ENCODE data around the gene MLPH. TPM values are rescaled to one million over a fixed set of nuclear protein-coding genes. Genes with fewer than 3 reads are reported as not detected.

MLPH gene
- total and polyA plus RNA-seq, 2 of the 13 experiments (the other 11 are each of a cell fraction or from before 2014, with no cell fraction given) = 0.12 TPM; not detected in 1

- Histone ChIP-seq H3K27me3 (ENCODE audit: control insufficient read depth in 1 of 2, insufficient read depth in 2 of 2, low read length in 2 of 2) (peaks cover 6 to 48% of the 10 kb centered on the region in 2 experiments; a peak in 4 of 5 replicates), H3K27ac (ENCODE audit: extremely low read length, insufficient read depth, low read length) (no peak overlapping the region), H3K9ac (ENCODE audit: insufficient read depth, low read depth, low read length) (no peak overlapping the region), H3K4me1 (ENCODE audit: insufficient read depth, low read length) (peaks cover 16% of the 10 kb centered on the region), H3K4me3 (replicated peaks in 1 of 3; ENCODE audit: insufficient read depth in 1 of 3, low read depth in 2 of 3, low read length in 3 of 3) (no peak overlapping the region), H4K20me1 (ENCODE audit: insufficient read depth, low read length) (no peaks in the 10 kb centered on the region), H2AFZ (ENCODE audit: low read length) (no peak overlapping the region), H3K79me2 (ENCODE audit: insufficient read depth, low read length) (no peaks in the 10 kb centered on the region), H3K36me3 (replicated peaks in 1 of 2; ENCODE audit: control insufficient read depth in 1 of 2, insufficient read depth in 2 of 2, low read length in 2 of 2) (no peaks in the 10 kb centered on the region), H3K4me2 (ENCODE audit: low read depth, low read length) (no peak overlapping the region), H3K9me3 (ENCODE audit: low read length) (no peaks in the 10 kb centered on the region)
- no peak for TF ChIP-seq TAF1 (CRISPR knock-in tag; IDR thresholded peaks at IDR 0.05)
- in situ Hi-C loops (cut with HindIII; ENCODE audit: extremely low pct_ligation_motif_present, low pct_unique_long_range_greater_than_20kb) = no loop called here
- 53% methylated on average over 11 of the region's 13 CpGs for WGBS (ENCODE audit: low lambda C conversion rate)
- ChIA-PET POLR2A (no interaction called here), CTCF (ENCODE audit: low intra/inter-chr PET ratio, low total read pairs) (no interaction called here)
- FAIRE-seq = no peak
- intact Hi-C loops (cut with micrococcal nuclease; ENCODE audit: unreplicated experiment) = no loop called here
- no peak for DNase-seq (ENCODE audit: low spot score)
- no TSS peak for BruUV-seq (replicated peaks)
- no peak; the same call in 2 of the 3 replicates for ATAC-seq
Observed at GRCh38 chr2:237540223-237540775, 53.2 kb downstream of the MLPH start.

GRCh38 chr2:237540823-237541222, 53.8 kb downstream of the MLPH start:
- no peak overlapping the region for H3K9ac ChIP-seq (ENCODE audit: insufficient read depth, low read depth, low read length)
- TF ChIP-seq ZNF263 (CRISPR knock-in tag; IDR thresholded peaks at IDR 0.05) = peak; percentile 89
- TF ChIP-seq TFAP4 (IDR thresholded peaks at IDR 0.05; ENCODE audit: borderline replicate concordance, low read depth) = peak; percentile 26; the same call in 1 of the 2 replicates
- TF ChIP-seq ZNF563 (CRISPR knock-in tag; IDR thresholded peaks at IDR 0.05) = peak; percentile 46; the same call in 1 of the 2 replicates
- 0 out of 2 replicates have a peak, but pooled peaks have one; percentile 28 for TF ChIP-seq ARHGAP35 (CRISPR knock-in tag; IDR thresholded peaks at IDR 0.05; ENCODE audit: borderline replicate concordance)
- no peak for TF ChIP-seq NCOA2 (CRISPR knock-in tag; IDR thresholded peaks at IDR 0.05)
- 0 out of 2 replicates have a peak, but pooled peaks have one; percentile 20 for TF ChIP-seq POGK (CRISPR knock-in tag; conservative IDR thresholded peaks at IDR 0.05)
- no peak for TF ChIP-seq KAT2B (IDR thresholded peaks at IDR 0.05; ENCODE audit: borderline replicate concordance, low read depth, low read length)
- WGBS (ENCODE audit: low lambda C conversion rate) = 25% methylated on average over 5 of the region's 6 CpGs
- H3K27me3 ChIP-seq (ENCODE audit: control insufficient read depth in 1 of 2, insufficient read depth in 2 of 2, low read length in 2 of 2) = peaks cover 6 to 45% of the 10 kb centered on the region in 2 experiments; a peak in 4 of 5 replicates
- H3K79me2 ChIP-seq (ENCODE audit: insufficient read depth, low read length) = no peaks in the 10 kb centered on the region
- peaks cover 16% of the 10 kb centered on the region for H3K4me1 ChIP-seq (ENCODE audit: insufficient read depth, low read length)
- ChIA-PET CTCF (ENCODE audit: low intra/inter-chr PET ratio, low total read pairs) (no interaction called here), POLR2A (interaction anchor here (1.3 kb wide), 1 partner anchor 31 kb away, joined by 3 read pairs; no protein-coding TSS in a partner anchor)
- DNase-seq (ENCODE audit: low spot score) (no peak), FAIRE-seq (no peak), ATAC-seq (peak; percentile 59)
- H3K4me3 ChIP-seq (replicated peaks in 1 of 3; ENCODE audit: insufficient read depth in 1 of 3, low read depth in 2 of 3, low read length in 3 of 3) = no peak overlapping the region
- intact Hi-C loops (cut with micrococcal nuclease; ENCODE audit: unreplicated experiment) = no loop called here
- no peak overlapping the region for H2AFZ ChIP-seq (ENCODE audit: low read length)
- in situ Hi-C loops (cut with HindIII; ENCODE audit: extremely low pct_ligation_motif_present, low pct_unique_long_range_greater_than_20kb) = no loop called here
- H4K20me1 ChIP-seq (ENCODE audit: insufficient read depth, low read length) = no peaks in the 10 kb centered on the region
- no TSS peak for BruUV-seq (replicated peaks)
- H3K27ac ChIP-seq (ENCODE audit: extremely low read length, insufficient read depth, low read length) = no peak overlapping the region
- H3K9me3 ChIP-seq (ENCODE audit: low read length) = no peaks in the 10 kb centered on the region
- no peaks in the 10 kb centered on the region for H3K36me3 ChIP-seq (replicated peaks in 1 of 2; ENCODE audit: control insufficient read depth in 1 of 2, insufficient read depth in 2 of 2, low read length in 2 of 2)
- no peak overlapping the region for H3K4me2 ChIP-seq (ENCODE audit: low read depth, low read length)
